NCI-H2196 (cell line): ENCODE results near the gene MAMDC4.
"Not testable (repeated sequence)": the region's sequence is repeated elsewhere in the genome, so short reads cannot be mapped to it uniquely, and the experiment has no call there.

Source experiments
- DNase-seq: peaks from one replicate; lab custom pipeline; 2025; ENCODE audit not compliant: unreplicated experiment; lab: John Stamatoyannopoulos, UW

MAMDC4 gene

GRCh38 chr9:136838314-136839228 is 13.6 kb upstream of the MAMDC4 start:
- DNase-seq: no peak

GRCh38 chr9:136839229-136840139 is 12.7 kb upstream of the MAMDC4 start:
- DNase-seq: no peak

- peak; percentile 39 for DNase-seq
Measured at GRCh38 chr9:136840140-136840876, 11.8 kb upstream of the MAMDC4 start.

- peak; percentile 88 for DNase-seq
Measured at GRCh38 chr9:136840877-136841645, 11.1 kb upstream of the MAMDC4 start.

DNA sequence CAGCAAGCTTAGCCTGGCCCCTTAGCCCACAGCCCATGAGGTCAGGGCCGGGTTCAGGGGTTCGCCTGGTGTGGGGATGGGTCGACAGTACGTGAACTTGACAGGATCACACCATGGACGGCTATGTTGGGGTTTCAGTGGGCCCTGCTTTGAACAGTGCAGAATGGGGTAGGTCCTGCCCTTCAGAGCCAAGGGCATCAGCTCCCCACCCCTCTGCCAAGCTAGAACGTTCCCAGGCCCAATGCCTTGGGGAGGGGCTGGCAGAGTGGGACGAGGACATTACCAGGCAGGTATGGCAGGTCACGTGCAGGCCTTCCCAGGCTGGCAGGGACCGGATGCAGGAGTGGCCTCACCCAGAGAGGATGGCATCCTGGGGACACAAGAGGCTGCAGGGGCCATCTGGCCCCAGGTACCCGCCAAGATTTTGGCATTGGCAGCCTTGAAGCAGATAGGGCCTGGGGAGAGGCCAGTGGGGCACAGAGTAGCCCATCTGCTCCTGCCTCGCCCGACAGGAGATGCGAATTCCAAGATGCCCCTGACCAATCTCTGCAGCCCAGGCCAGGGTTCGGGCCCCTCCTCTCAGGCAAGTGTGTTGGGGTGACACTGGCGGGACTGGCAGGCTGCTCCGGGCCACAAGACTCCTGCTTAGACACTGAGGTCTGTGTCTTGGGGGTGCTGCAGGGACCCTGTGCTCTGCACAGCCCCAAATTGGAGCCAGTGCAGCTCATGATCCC is 10.3 kb upstream of the MAMDC4 start:
- peak; percentile 46 for DNase-seq

- peak; percentile 71 for DNase-seq
Measured at GRCh38 chr9:136842380-136842948, 9.7 kb upstream of the MAMDC4 start, which contains the start of gene AJM1. Gene AJM1, plus strand, starts transcription at chr9:136842478. Its CDS starts 1,937 bp downstream, at chr9:136844415.

DNA sequence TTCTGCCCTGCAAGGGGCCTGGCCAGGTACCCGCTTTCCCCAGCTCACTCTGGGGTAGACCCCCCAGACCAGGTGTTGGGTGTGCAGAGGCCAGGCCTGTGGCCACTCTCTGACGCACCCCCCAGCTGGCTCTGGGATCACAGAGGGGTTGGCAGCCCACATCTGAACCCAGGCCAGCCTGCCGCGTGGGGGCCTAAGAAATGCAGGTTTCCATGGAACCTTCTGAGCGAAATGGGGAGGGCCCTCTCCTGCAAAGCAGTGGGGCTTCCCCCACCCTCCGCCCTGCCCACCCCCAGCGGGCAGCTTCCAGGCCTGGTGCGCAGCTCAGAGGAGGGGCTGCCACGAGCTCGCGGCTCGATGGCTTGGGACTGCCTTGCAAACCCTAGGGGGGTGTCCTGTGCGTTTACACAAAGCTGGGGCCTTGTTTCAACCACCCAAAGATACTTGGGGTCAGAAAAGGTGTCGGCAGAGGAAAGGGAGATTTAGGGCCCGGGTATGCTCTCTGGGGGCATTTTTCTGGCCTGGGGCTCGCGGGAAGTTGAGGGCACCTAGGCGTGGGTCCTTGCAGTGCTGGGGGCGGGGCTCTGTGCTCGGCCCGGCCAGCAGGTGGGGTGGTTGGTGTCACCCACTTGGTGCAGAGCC is 8.9 kb upstream of the MAMDC4 start:
- not testable (repeated sequence) for DNase-seq

GRCh38 chr9:136843801-136844740 is 8.1 kb upstream of the MAMDC4 start:
- peak; percentile 21 for DNase-seq

DNA sequence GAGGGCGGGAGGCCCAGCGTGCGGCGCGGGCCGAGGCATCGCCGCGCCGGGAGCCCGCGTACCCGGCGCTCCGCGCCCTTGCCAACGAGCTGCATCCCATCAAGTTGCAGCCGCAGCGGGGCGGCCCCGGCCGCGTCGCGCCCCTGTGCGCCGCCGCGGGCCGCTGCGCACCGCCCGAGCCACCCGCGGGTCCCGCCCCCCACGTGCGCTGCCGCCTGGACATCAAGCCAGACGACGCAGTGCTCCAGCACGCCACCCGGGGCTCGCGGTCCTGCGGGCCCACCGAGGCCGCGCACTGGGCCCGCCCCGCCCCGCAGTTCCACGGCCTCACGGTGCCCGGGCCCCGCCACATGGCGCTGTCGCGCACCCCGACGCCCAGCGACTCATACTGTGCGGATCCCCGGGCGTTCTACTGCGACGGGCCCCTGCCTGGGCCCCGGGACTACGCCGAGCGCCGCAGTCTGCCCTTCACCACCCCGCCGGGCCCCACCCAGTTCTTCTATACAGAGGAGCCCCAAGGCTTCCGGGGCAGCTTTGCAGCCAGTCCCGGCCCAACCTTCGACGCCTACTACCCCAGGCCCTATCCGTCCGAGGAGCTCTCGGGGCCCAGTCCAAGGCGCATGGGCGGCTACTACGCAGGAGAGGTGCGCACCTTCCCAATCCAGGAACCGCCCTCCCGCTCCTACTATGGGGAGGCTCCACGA is 7.2 kb upstream of the MAMDC4 start:
- DNase-seq: no peak

GRCh38 chr9:136845465-136846260 is 6.5 kb upstream of the MAMDC4 start:
- DNase-seq: no peak

DNA sequence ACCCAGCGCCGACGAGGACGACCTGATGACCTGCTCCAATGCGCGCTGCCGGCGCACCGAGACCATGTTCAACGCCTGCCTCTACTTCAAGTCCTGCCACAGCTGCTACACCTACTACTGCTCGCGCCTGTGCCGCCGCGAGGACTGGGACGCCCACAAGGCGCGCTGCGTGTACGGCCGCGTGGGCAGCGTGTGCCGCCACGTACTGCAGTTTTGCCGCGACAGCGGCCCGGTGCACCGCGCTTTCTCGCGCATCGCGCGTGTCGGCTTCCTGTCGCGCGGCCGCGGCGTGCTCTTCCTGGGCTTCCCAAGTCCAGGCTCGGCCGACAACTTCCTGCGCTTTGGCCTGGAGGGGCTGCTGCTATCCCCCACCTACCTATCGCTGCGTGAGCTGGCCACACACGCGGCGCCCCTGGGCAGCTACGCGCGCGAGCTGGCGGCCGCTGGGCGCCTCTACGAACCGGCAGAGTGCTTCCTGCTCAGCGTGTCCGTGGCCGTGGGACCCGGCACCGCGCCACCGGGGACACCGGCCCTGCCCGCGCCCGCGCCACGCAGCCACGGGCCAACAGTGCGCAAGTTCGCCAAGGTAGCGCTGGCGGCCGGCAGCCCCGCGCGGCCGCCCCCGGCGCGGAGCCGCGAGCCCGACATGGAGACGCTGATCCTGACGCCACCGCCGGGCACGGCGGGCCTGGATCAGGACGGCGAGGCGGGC is 5.6 kb upstream of the MAMDC4 start:
- DNase-seq: no peak

GRCh38 chr9:136847088-136847825 is 4.9 kb upstream of the MAMDC4 start:
- no peak for DNase-seq

- DNase-seq: peak; percentile 84
Measured at GRCh38 chr9:136847826-136848392, 4.2 kb upstream of the MAMDC4 start.

DNA sequence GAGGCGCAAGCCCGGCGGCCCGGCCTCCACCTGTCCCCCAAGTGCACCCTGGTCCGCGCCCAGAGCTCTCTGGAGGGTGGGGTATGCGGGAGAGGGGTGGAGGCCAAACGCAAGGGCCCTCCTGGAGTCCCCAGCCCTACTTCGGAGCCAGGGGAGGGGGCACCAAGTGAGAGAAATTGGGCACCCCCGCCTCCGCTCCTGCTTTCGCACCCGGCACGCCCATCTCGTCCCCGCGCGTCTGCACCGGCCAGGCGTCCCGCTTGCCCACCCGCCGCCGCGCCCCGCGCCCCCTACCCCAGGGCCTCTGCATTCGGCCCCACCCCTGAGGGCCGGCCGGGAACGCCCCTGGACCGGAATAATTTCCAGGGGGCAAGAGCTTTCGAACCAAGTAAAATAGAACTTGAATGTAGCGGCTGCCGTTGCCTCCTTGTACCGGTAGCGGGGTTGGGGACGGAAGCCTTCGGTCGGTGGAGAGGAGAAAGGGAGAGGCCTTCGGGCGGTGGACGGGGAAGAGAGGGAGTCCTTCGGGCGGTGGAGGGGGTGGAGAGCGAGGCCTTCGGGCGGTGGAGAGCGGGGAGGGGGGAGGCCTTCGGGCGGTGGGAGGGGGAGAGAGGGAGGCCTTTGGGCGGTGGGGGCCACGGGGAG is 3.6 kb upstream of the MAMDC4 start:
- peak; percentile 52 for DNase-seq
